CD8-positive, alpha-beta memory T cell (primary cell): ENCODE data around the gene FADS3. TPM values are rescaled to one million over a fixed set of nuclear protein-coding genes. Genes with fewer than 3 reads are reported as not detected.

ENCODE experiments used
- CTCF ChIA-PET: fragments of 350-600 bp; sonication (Branson Sonifier 250); formaldehyde crosslinking; loops from one replicate; lab custom pipeline; 2021; ENCODE audit warnings: antibody characterized with exemption; lab: Charles Lee
- POLR2A ChIA-PET: fragments of 350-600 bp; sonication (Branson Sonifier 250); formaldehyde crosslinking; loops from one replicate; lab custom pipeline; 2021; ENCODE audit warnings: antibody characterized with exemption; lab: Charles Lee
- DNase-seq, 5 donors: peaks; one replicate each; pipeline versions ENCODE4 v3.0.0 to v3.0.0-alpha.2; 2020 to 2022; ENCODE audit warnings: mixed read lengths in 1 of 5
- H3K27ac ChIP-seq: one replicate; pipeline ENCODE4 v1.7.0; 2013; ENCODE audit warnings: low read depth, mild to moderate bottlenecking, low read length, moderate library complexity
- H3K27me3 ChIP-seq: 2 replicates; pipeline ENCODE4 v1.7.0; 2013; ENCODE audit warnings: low read length, mild to moderate bottlenecking; ENCODE audit not compliant: insufficient read depth, poor library complexity, severe bottlenecking
- H3K36me3 ChIP-seq: 2 replicates; pipeline ENCODE4 v1.7.0; 2013; ENCODE audit warnings: mild to moderate bottlenecking, low read length, moderate library complexity; ENCODE audit not compliant: insufficient read depth
- H3K4me1 ChIP-seq: 2 replicates; pipeline ENCODE4 v1.7.0; 2013; ENCODE audit warnings: mild to moderate bottlenecking, low read length, moderate library complexity; ENCODE audit not compliant: insufficient read depth
- H3K4me3 ChIP-seq: 2 replicates; pipeline ENCODE4 v1.7.0; 2013; ENCODE audit warnings: mild to moderate bottlenecking, low read length
- H3K9me3 ChIP-seq: 2 replicates; pipeline ENCODE4 v1.7.0; 2013; ENCODE audit warnings: mild to moderate bottlenecking, low read length
- H3K27ac Mint-ChIP-seq, 8 donors: one replicate each; pipeline ENCODE4 v1.8.0; 2020 to 2021; ENCODE audit warnings: mixed read lengths in 8 of 8, mild to moderate bottlenecking in 6 of 8, inconsistent platforms in 3 of 8, moderate library complexity in 3 of 8
- H3K27me3 Mint-ChIP-seq, 2 donors: one replicate each; pipeline ENCODE4 v1.8.0; 2020 to 2021; ENCODE audit warnings: mixed read lengths in 2 of 2, mild to moderate bottlenecking in 1 of 2, moderate library complexity in 1 of 2
- H3K36me3 Mint-ChIP-seq, 3 donors: one replicate each; pipeline ENCODE4 v1.8.0; 2020 to 2021; ENCODE audit warnings: mixed read lengths in 3 of 3, inconsistent platforms in 1 of 3, mild to moderate bottlenecking in 1 of 3
- H3K4me1 Mint-ChIP-seq, 3 donors: one replicate each; pipeline ENCODE4 v1.8.0; 2020 to 2021; ENCODE audit warnings: mixed read lengths in 3 of 3, inconsistent platforms in 1 of 3, mild to moderate bottlenecking in 1 of 3
- H3K4me3 Mint-ChIP-seq, 7 donors: one replicate each; pipeline ENCODE4 v1.8.0; 2020 to 2021; ENCODE audit warnings: mixed read lengths in 7 of 7, mild to moderate bottlenecking in 6 of 7, moderate library complexity in 4 of 7, inconsistent platforms in 2 of 7
- H3K9me3 Mint-ChIP-seq, 5 donors: one replicate each; pipeline ENCODE4 v1.8.0; 2020 to 2022; ENCODE audit warnings: mixed read lengths in 5 of 5, mild to moderate bottlenecking in 3 of 5, moderate library complexity in 2 of 5, inconsistent platforms in 1 of 5
- polyA plus RNA-seq: library from polyadenylated mRNA; unstranded; fragments of 300-500 nt; fragmentation: Illumina TruSeq; gene quantifications from one replicate; pipeline ENCODE4 v1.2.3, GENCODE V29; 2021
- total RNA-seq, 2 experiments: library from RNA; stranded (reverse); gene quantifications; one replicate each; pipeline ENCODE4 v1.2.3, GENCODE V29; 2021

The FADS3 gene
- total and polyA plus RNA-seq, 3 experiments from 2014 or later: 2.6 to 7.7 (median 5.8) TPM

GRCh38 chr11:61853698-61854169, 37.6 kb downstream of the FADS3 start:
- Mint-ChIP-seq H3K4me3 (no peak overlapping the region), H3K9me3 (no peaks in the 10 kb centered on the region), H3K27ac (peak overlapping the region in 1 of 8 donors; percentile 82), H3K27me3 (peaks cover 0 to 1% of the 10 kb centered on the region in 2 donors), H3K36me3 (peaks cover 0 to 3% (median 0%) of the 10 kb centered on the region in 3 donors), H3K4me1 (no peaks in the 10 kb centered on the region)
- Histone ChIP-seq H3K27ac (no peak overlapping the region), H3K27me3 (no peaks in the 10 kb centered on the region), H3K9me3 (no peaks in the 10 kb centered on the region), H3K4me3 (no peak overlapping the region), H3K36me3 (no peaks in the 10 kb centered on the region), H3K4me1 (no peaks in the 10 kb centered on the region)
- CTCF ChIA-PET: no interaction called here
- POLR2A ChIA-PET: no interaction called here
- no peak for DNase-seq

- H3K4me1 ChIP-seq: no peaks in the 10 kb centered on the region
- ChIA-PET CTCF (interaction anchor here (0.6 kb wide), 1 partner anchor 45 kb away, joined by 3 read pairs; no protein-coding TSS in a partner anchor), POLR2A (no interaction called here)
- no peak for DNase-seq
- no peaks in the 10 kb centered on the region for H3K36me3 ChIP-seq
- H3K4me3 ChIP-seq: no peak overlapping the region
- H3K4me3 Mint-ChIP-seq: no peak overlapping the region
- H3K27ac Mint-ChIP-seq: no peak overlapping the region
- H3K9me3 Mint-ChIP-seq: no peaks in the 10 kb centered on the region
- H3K9me3 ChIP-seq: no peaks in the 10 kb centered on the region
- H3K27me3 ChIP-seq: no peaks in the 10 kb centered on the region
- peaks cover 0 to 1% of the 10 kb centered on the region in 2 donors for H3K27me3 Mint-ChIP-seq
- H3K36me3 Mint-ChIP-seq: peaks cover 0 to 5% (median 0%) of the 10 kb centered on the region in 3 donors
- no peak overlapping the region for H3K27ac ChIP-seq
- no peaks in the 10 kb centered on the region for H3K4me1 Mint-ChIP-seq
Observed at GRCh38 chr11:61851900-61852295, 39.4 kb downstream of the FADS3 start.

GRCh38 chr11:61851113-61851899, 40.0 kb downstream of the FADS3 start:
- Histone ChIP-seq H3K27me3 (no peaks in the 10 kb centered on the region), H3K9me3 (no peaks in the 10 kb centered on the region), H3K4me3 (no peak overlapping the region), H3K4me1 (no peaks in the 10 kb centered on the region), H3K27ac (no peak overlapping the region), H3K36me3 (no peaks in the 10 kb centered on the region)
- Mint-ChIP-seq H3K36me3 (peaks cover 0 to 6% (median 0%) of the 10 kb centered on the region in 3 donors), H3K4me1 (no peaks in the 10 kb centered on the region), H3K4me3 (no peak overlapping the region), H3K9me3 (no peaks in the 10 kb centered on the region), H3K27ac (no peak overlapping the region), H3K27me3 (peaks cover 0 to 1% of the 10 kb centered on the region in 2 donors)
- ChIA-PET POLR2A (no interaction called here), CTCF (interaction anchor here (0.6 kb wide), 1 partner anchor 46 kb away, joined by 3 read pairs; no protein-coding TSS in a partner anchor)
- DNase-seq: no peak

- H3K27me3 Mint-ChIP-seq: peaks cover 0 to 1% of the 10 kb centered on the region in 2 donors
- no peaks in the 10 kb centered on the region for H3K27me3 ChIP-seq
- H3K9me3 Mint-ChIP-seq: no peaks in the 10 kb centered on the region
- no peak for DNase-seq
- H3K27ac Mint-ChIP-seq: no peak overlapping the region
- no peaks in the 10 kb centered on the region for H3K4me1 ChIP-seq
- ChIA-PET POLR2A (no interaction called here), CTCF (no interaction called here)
- H3K36me3 ChIP-seq: no peaks in the 10 kb centered on the region
- no peak overlapping the region for H3K4me3 Mint-ChIP-seq
- no peak overlapping the region for H3K4me3 ChIP-seq
- no peak overlapping the region for H3K27ac ChIP-seq
- H3K9me3 ChIP-seq: no peaks in the 10 kb centered on the region
- H3K4me1 Mint-ChIP-seq: no peaks in the 10 kb centered on the region
- H3K36me3 Mint-ChIP-seq: peaks cover 0 to 7% (median 0%) of the 10 kb centered on the region in 3 donors
Observed at GRCh38 chr11:61850687-61851086, 40.7 kb downstream of the FADS3 start.

- POLR2A ChIA-PET: no interaction called here
- H3K9me3 Mint-ChIP-seq: no peaks in the 10 kb centered on the region
- H3K36me3 Mint-ChIP-seq: peaks cover 0 to 7% (median 0%) of the 10 kb centered on the region in 3 donors
- Histone ChIP-seq H3K4me3 (no peak overlapping the region), H3K27ac (no peak overlapping the region), H3K27me3 (no peaks in the 10 kb centered on the region), H3K36me3 (no peaks in the 10 kb centered on the region), H3K4me1 (no peaks in the 10 kb centered on the region), H3K9me3 (no peaks in the 10 kb centered on the region)
- H3K4me3 Mint-ChIP-seq: no peak overlapping the region
- H3K27ac Mint-ChIP-seq: no peak overlapping the region
- no peaks in the 10 kb centered on the region for H3K4me1 Mint-ChIP-seq
- DNase-seq: no peak
- CTCF ChIA-PET: no interaction called here
- H3K27me3 Mint-ChIP-seq: peaks cover 0 to 1% of the 10 kb centered on the region in 2 donors
Observed at GRCh38 chr11:61848631-61849030, 42.7 kb downstream of the FADS3 start.

- CTCF ChIA-PET: no interaction called here
- H3K4me3 Mint-ChIP-seq: no peak overlapping the region
- DNase-seq: no peak
- H3K27me3 ChIP-seq: no peaks in the 10 kb centered on the region
- no peaks in the 10 kb centered on the region for H3K4me1 Mint-ChIP-seq
- no peaks in the 10 kb centered on the region for H3K27me3 Mint-ChIP-seq
- peaks cover 0 to 7% (median 0%) of the 10 kb centered on the region in 3 donors for H3K36me3 Mint-ChIP-seq
- no peaks in the 10 kb centered on the region for H3K36me3 ChIP-seq
- no peaks in the 10 kb centered on the region for H3K9me3 ChIP-seq
- H3K4me1 ChIP-seq: no peaks in the 10 kb centered on the region
- H3K27ac ChIP-seq: no peak overlapping the region
- no peaks in the 10 kb centered on the region for H3K9me3 Mint-ChIP-seq
- H3K27ac Mint-ChIP-seq: no peak overlapping the region
- H3K4me3 ChIP-seq: no peak overlapping the region
- POLR2A ChIA-PET: no interaction called here
Observed at GRCh38 chr11:61847914-61848581, 43.3 kb downstream of the FADS3 start.

GRCh38 chr11:61846362-61847020, 44.9 kb downstream of the FADS3 start:
- Mint-ChIP-seq H3K4me3 (no peak overlapping the region), H3K27me3 (no peaks in the 10 kb centered on the region), H3K36me3 (peaks cover 0 to 7% (median 0%) of the 10 kb centered on the region in 3 donors), H3K27ac (no peak overlapping the region), H3K4me1 (no peaks in the 10 kb centered on the region), H3K9me3 (no peaks in the 10 kb centered on the region)
- Histone ChIP-seq H3K9me3 (no peaks in the 10 kb centered on the region), H3K36me3 (no peaks in the 10 kb centered on the region), H3K4me3 (no peak overlapping the region), H3K27ac (no peak overlapping the region), H3K4me1 (no peaks in the 10 kb centered on the region), H3K27me3 (no peaks in the 10 kb centered on the region)
- DNase-seq: no peak
- CTCF ChIA-PET: no interaction called here
- POLR2A ChIA-PET: no interaction called here
